Mesendoderm (in vitro differentiated cells): ENCODE results near the gene ECHS1.

ENCODE experiments used
- DNase-seq: peaks from one replicate; pipeline ENCODE4 v3.0.0; 2013
- H2AK5ac ChIP-seq: 2 replicates; pipeline ENCODE4 v1.6.1; 2013; ENCODE audit warnings: low read length, inconsistent platforms
- H2BK120ac ChIP-seq: 2 replicates; pipeline ENCODE4 v1.6.1; 2013; ENCODE audit warnings: low read depth, mild to moderate bottlenecking, low read length, moderate library complexity, mixed read lengths
- H2BK15ac ChIP-seq: replicated peaks from 2 replicates; pipeline ENCODE4 v1.6.1; 2013; ENCODE audit warnings: low read depth, mild to moderate bottlenecking, moderate library complexity
- H2BK5ac ChIP-seq: 2 replicates; pipeline ENCODE4 v1.6.1; 2013; ENCODE audit warnings: low read length, inconsistent platforms
- H3K18ac ChIP-seq: 2 replicates; pipeline ENCODE4 v1.6.1; 2013; ENCODE audit warnings: mild to moderate bottlenecking, low read length, mixed read lengths
- H3K23ac ChIP-seq: one replicate; pipeline ENCODE4 v1.6.1; 2013; ENCODE audit warnings: low read length
- H3K27ac ChIP-seq: 2 replicates; pipeline ENCODE4 v1.5.1; 2013; ENCODE audit warnings: low read depth, mild to moderate bottlenecking, inconsistent platforms, low read length, moderate library complexity
- H3K27me3 ChIP-seq: 2 replicates; pipeline ENCODE4 v1.6.1; 2013; ENCODE audit warnings: low read length, control low read depth, mild to moderate bottlenecking, inconsistent platforms; ENCODE audit not compliant: insufficient read depth, poor library complexity
- H3K36me3 ChIP-seq: 2 replicates; pipeline ENCODE4 v1.6.1; 2013; ENCODE audit warnings: low read length, inconsistent platforms; ENCODE audit not compliant: control insufficient read depth, insufficient read depth
- H3K4ac ChIP-seq: one replicate; pipeline ENCODE4 v1.6.1; 2013; ENCODE audit warnings: low read depth, mild to moderate bottlenecking, low read length, moderate library complexity
- H3K4me1 ChIP-seq: 2 replicates; pipeline ENCODE4 v1.6.1; 2013; ENCODE audit warnings: low read depth, low read length, inconsistent platforms; ENCODE audit not compliant: control insufficient read depth
- H3K4me2 ChIP-seq: 2 replicates; pipeline ENCODE4 v1.6.1; 2013; ENCODE audit warnings: low read length
- H3K4me3 ChIP-seq: 2 replicates; pipeline ENCODE4 v1.5.1; 2013; ENCODE audit warnings: mild to moderate bottlenecking, low read length
- H3K56ac ChIP-seq: one replicate; pipeline ENCODE4 v1.6.1; 2013; ENCODE audit warnings: low read length
- H3K79me1 ChIP-seq: 2 replicates; pipeline ENCODE4 v1.6.1; 2013; ENCODE audit warnings: low read length, inconsistent platforms
- H3K79me2 ChIP-seq: 2 replicates; pipeline ENCODE4 v1.6.1; 2013; ENCODE audit warnings: mild to moderate bottlenecking, low read length; ENCODE audit not compliant: control insufficient read depth, insufficient read depth
- H3K9ac ChIP-seq: 2 replicates; pipeline ENCODE4 v1.6.1; 2013; ENCODE audit warnings: low read length, inconsistent platforms
- H4K5ac ChIP-seq: one replicate; pipeline ENCODE4 v1.6.1; 2013; ENCODE audit warnings: low read length
- H4K8ac ChIP-seq: one replicate; pipeline ENCODE4 v1.6.1; 2013; ENCODE audit warnings: low read depth, mild to moderate bottlenecking, control low read depth, low read length, moderate library complexity
- WGBS: extraction: QIAGEN DNeasy Blood & Tissue Kit; methylation state at CpG from one replicate; pipeline ENCODE4 v1.1.7; 2013; ENCODE audit warnings: low lambda C conversion rate, missing lambda C conversion rate; ENCODE audit not compliant: insufficient coverage; ENCODE audit errors: extremely low coverage; 5-methylcytosine and 5-hydroxymethylcytosine counted together

The ECHS1 gene

DNA sequence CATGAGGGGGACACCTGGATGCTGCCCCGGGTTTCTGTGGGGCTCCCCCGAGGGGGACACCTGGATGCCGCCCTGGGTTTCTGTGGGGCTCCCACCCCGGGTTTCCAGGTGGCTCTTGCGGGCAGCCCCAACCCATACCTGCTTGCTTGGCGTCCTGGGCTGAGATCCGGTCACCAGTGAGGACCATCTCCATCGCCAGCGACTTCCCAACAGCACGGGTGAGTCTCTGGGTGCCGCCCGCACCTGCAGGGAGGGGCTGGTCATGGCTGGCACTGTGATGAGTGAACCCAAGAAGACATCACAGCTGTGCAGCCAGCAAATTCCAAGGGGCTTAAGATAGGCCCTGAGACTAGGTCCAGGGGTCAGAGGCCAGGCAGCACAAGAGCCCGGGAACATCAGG lies 6.4 kb downstream of the ECHS1 start:
- Histone ChIP-seq H3K4ac (no peak overlapping the region), H2BK120ac (no peak overlapping the region), H3K36me3 (peaks cover 8% of the 10 kb centered on the region), H3K4me1 (no peaks in the 10 kb centered on the region), H3K18ac (no peak overlapping the region), H2BK15ac (no peak overlapping the region), H3K56ac (no peak overlapping the region), H3K9ac (no peak overlapping the region), H2AK5ac (no peak overlapping the region), H4K5ac (no peak overlapping the region), H2BK5ac (no peak overlapping the region), H3K23ac (no peak overlapping the region), H3K27me3 (no peaks in the 10 kb centered on the region), H3K79me1 (peaks cover 1% of the 10 kb centered on the region), H3K27ac (no peak overlapping the region), H4K8ac (no peak overlapping the region), H3K79me2 (no peaks in the 10 kb centered on the region), H3K4me3 (no peak overlapping the region), H3K4me2 (no peak overlapping the region)
- no CpG with 5 or more reads among the region's 13 CpGs for WGBS
- DNase-seq, result no peak

DNA sequence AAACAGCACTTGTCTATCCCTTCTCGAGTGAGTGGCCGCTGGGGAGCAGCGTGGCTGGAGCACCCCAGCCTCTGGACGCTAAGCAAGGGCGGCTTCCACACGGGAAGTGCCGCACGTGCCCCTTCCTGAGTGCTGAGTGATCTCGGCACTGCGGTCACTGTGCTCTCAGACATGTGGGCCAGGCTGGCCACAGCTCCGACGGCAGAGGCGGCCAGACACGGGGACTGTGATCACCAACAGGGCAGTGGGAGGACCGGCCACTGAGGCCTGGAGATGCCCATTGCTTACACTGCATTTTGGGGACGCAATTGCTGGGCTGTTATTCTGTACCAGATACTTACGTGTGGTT lies 7.0 kb downstream of the ECHS1 start:
- Histone ChIP-seq H4K5ac (no peak overlapping the region), H3K23ac (no peak overlapping the region), H3K36me3 (peaks cover 8% of the 10 kb centered on the region), H3K9ac (no peak overlapping the region), H3K27ac (no peak overlapping the region), H2BK120ac (no peak overlapping the region), H3K27me3 (no peaks in the 10 kb centered on the region), H3K79me2 (no peaks in the 10 kb centered on the region), H3K56ac (no peak overlapping the region), H4K8ac (no peak overlapping the region), H3K18ac (no peak overlapping the region), H2BK15ac (no peak overlapping the region), H3K79me1 (no peaks in the 10 kb centered on the region), H3K4ac (no peak overlapping the region), H2BK5ac (no peak overlapping the region), H2AK5ac (no peak overlapping the region), H3K4me1 (no peaks in the 10 kb centered on the region), H3K4me2 (no peak overlapping the region), H3K4me3 (no peak overlapping the region)
- DNase-seq, result no peak
- WGBS, result no CpG with 5 or more reads among the region's 17 CpGs

DNA sequence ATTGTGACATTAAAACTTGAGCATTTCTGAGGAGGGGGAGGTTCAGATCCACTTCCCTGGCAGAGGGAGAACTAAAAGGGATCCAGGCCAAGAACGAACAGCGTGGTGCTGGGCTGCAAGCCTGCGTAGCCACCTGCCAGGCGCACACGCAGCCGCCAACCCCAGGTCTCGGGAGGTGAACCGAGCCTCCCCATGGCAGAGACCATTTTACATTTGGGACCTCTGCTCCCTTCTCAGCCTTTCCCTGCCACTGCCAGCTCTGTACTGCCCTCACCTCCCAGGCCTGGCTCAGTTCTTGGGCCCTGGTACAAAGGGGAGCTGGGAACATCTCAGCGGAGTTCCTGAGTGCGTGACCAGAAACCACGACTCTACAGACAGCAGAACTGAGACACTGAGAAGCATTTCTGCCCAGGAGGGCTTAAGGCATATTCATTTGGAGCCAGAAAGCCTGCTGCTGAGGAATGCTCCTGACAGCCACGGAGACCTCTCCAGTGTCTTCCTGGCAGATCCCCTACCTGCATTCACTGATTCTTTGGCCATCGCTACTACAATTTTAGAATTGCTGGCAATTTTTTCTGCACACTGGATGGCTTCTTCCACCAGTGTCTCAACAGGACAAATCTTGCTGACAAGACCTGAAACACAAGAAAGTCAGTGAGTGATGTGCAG lies 7.6 kb downstream of the ECHS1 start:
- Histone ChIP-seq H3K4ac (no peak overlapping the region), H2BK120ac (no peak overlapping the region), H3K4me3 (no peak overlapping the region), H2AK5ac (no peak overlapping the region), H4K5ac (no peak overlapping the region), H3K23ac (no peak overlapping the region), H3K27me3 (no peaks in the 10 kb centered on the region), H2BK15ac (no peak overlapping the region), H3K79me2 (no peaks in the 10 kb centered on the region), H2BK5ac (no peak overlapping the region), H4K8ac (no peak overlapping the region), H3K36me3 (peaks cover 8% of the 10 kb centered on the region), H3K4me2 (no peak overlapping the region), H3K56ac (no peak overlapping the region), H3K18ac (no peak overlapping the region), H3K9ac (no peak overlapping the region), H3K27ac (no peak overlapping the region), H3K79me1 (no peaks in the 10 kb centered on the region), H3K4me1 (no peaks in the 10 kb centered on the region)
- DNase-seq, result no peak
- WGBS, result no CpG with 5 or more reads among the region's 13 CpGs

DNA sequence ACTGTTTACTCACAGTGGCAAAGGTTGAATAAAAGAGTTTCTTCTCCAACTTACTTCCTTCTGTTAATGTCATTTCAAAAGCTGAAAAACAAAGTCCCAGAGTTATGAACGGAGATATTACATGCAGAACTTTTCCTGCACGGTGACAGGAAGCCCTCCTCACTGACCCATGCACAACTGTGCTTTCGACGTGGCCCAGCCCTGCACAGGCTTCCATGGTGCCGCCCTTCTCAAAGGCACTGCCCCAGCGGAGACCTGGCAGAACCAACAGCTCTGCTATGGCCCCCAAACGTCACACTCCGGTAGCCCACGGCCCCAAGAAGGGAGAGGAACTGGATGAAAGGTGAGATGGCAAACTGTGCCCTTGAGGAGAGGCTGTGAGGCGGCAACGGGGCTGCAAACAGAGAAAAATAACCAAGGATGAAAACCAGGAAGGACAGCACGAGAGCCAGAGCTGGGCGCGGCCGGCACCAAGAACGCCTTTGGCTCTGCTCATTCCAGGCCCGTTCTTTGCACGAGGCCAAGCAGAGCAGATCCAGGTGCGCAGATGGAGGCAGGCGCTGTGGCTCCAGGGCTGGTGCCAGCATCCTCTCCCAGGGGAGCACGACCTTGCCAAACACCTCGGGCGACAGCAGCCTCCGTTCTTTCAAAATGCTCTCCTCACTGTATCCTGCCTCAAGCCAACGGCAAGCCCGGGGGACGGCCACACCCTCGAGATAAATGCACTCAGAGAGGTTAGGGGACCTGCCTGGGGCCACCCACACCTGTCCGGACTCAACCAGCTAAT lies 8.3 kb downstream of the ECHS1 start:
- H4K5ac ChIP-seq, result no peak overlapping the region
- peaks cover 8% of the 10 kb centered on the region for H3K36me3 ChIP-seq
- no peak overlapping the region for H3K56ac ChIP-seq
- no peak for DNase-seq
- H3K27me3 ChIP-seq, result no peaks in the 10 kb centered on the region
- no peaks in the 10 kb centered on the region for H3K79me2 ChIP-seq
- H3K4me3 ChIP-seq, result no peak overlapping the region
- H3K18ac ChIP-seq, result no peak overlapping the region
- H3K79me1 ChIP-seq, result no peaks in the 10 kb centered on the region
- H3K27ac ChIP-seq, result no peak overlapping the region
- no peak overlapping the region for H2AK5ac ChIP-seq
- no peak overlapping the region for H2BK5ac ChIP-seq
- no peak overlapping the region for H3K9ac ChIP-seq
- no peak overlapping the region for H2BK15ac ChIP-seq
- no peak overlapping the region for H3K4me2 ChIP-seq
- no peak overlapping the region for H2BK120ac ChIP-seq
- H3K23ac ChIP-seq, result no peak overlapping the region
- no CpG with 5 or more reads among the region's 29 CpGs for WGBS
- no peaks in the 10 kb centered on the region for H3K4me1 ChIP-seq
- H4K8ac ChIP-seq, result no peak overlapping the region
- H3K4ac ChIP-seq, result no peak overlapping the region

DNA sequence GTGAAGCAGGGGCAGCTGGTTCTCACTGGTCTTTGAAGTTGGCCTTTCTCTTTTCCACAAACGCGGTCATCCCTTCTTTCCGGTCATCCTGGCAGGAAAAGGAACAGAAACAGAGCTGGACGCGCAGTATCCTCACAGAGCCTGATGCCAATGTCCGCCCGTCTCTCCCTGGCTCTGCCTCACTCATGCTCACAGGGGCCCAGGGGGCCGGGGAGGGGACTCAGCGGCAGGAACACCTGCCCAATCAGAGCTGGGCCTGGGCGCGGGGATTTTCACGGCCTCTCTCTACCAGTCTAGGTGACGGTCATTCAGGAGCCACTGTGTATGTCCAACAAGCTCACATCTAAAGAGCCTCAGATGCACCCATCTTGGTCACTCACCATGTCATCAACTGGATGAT lies 10.3 kb downstream of the ECHS1 start:
- Histone ChIP-seq H3K36me3 (peaks cover 8% of the 10 kb centered on the region), H2AK5ac (no peak overlapping the region), H3K18ac (no peak overlapping the region), H3K27me3 (no peaks in the 10 kb centered on the region), H3K79me2 (no peaks in the 10 kb centered on the region), H3K27ac (no peak overlapping the region), H3K79me1 (no peaks in the 10 kb centered on the region), H2BK120ac (no peak overlapping the region), H3K4me3 (no peak overlapping the region), H3K23ac (no peak overlapping the region), H3K4me1 (no peaks in the 10 kb centered on the region), H3K4me2 (no peak overlapping the region), H4K8ac (no peak overlapping the region), H3K4ac (no peak overlapping the region), H2BK15ac (no peak overlapping the region), H4K5ac (no peak overlapping the region), H3K56ac (no peak overlapping the region), H2BK5ac (no peak overlapping the region), H3K9ac (no peak overlapping the region)
- no CpG with 5 or more reads among the region's 13 CpGs for WGBS
- no peak for DNase-seq
